HG03103 (cell line): Measurements from ENCODE around the gene SEL1L3.
A peak's percentile ranks its signal among the peaks of the same experiment; 100 is the strongest.
"Not testable (repeated sequence)": the region's sequence is repeated elsewhere in the genome, so short reads cannot be mapped to it uniquely, and the experiment has no call there.

Experiments
- ATAC-seq: cut with Tn5 transposase; IDR thresholded peaks from one replicate; pipeline ENCODE4 v1.9.1; 2021; ENCODE audit warnings: low read depth; ENCODE audit not compliant: unreplicated experiment

Gene SEL1L3

DNA sequence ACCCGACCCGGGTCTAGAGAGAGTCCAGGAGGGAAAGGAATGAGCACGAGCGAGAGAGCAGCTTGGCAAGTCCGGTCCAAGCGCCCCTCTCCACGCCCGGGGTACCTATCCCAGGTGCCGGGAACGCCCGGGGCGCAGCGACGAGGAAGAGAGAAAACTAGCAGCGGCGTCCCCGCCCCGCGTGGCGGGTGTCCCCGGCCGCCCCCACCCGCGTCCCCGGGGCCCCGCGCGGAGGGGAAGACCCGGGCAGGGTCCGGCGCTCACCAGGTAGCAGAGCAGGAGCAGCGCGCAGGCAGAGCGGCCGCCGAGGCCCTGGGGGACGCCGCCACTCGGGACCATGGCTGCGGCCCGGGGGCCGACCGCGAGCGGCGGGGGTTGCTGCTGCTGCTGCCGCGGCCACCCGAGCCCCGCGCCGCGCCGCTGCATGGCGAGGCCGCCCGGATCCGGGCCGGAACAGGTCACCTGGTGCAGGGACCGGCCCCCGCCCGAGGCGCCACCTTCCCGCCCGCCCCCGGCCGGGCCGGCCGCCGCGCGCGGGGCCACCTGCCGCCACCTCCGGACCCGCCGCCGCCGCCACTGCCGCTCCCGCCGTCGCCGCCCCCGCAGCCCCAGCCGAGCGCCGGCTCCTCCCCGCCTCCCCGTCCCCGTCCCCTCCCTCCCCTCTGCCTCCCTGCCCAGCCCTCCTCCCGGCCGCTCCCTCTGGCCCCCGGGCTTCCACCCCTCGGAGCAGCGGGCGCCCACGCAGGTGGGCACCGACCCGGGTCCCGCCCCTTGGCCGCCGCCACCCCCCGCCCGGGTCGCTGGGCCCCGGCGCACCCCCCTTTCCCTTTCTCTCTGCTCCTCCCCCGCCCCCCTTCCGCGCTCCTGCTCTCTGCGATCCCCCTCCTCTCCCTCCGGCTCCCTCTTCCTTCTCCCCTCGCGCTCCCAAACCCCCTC, at the start of gene SEL1L3:
Gene SEL1L3 (minus strand): TSS at position 578 of the 936 bp plus-strand sequence. CDS start 152 bp downstream, at position 426.
- no peak for ATAC-seq

DNA sequence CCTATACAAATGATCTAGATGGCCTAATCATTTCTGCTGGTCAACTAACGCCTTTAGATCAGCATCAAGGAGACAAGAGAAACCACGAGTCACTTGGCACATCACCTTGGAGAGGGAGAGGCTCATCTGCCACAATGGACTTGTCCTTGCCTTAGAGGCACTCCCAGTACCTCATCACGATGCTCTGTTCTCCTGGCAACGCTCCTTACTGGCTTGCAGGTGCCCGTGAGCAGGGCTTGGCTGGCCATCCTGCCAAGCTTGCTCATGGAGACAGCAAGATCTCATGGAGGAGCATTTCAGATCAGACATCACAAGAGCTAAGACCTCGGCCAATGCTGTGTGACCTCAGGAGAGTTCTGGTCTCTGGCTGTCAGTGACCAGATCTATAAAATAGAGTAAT, 48.6 kb upstream of the SEL1L3 start:
- ATAC-seq, result no peak

GRCh38 chr4:25908491-25908901, 45.7 kb upstream of the SEL1L3 start:
- no peak for ATAC-seq

- ATAC-seq, result not testable (repeated sequence)
Measured at GRCh38 chr4:25906113-25906512, 43.3 kb upstream of the SEL1L3 start.

DNA sequence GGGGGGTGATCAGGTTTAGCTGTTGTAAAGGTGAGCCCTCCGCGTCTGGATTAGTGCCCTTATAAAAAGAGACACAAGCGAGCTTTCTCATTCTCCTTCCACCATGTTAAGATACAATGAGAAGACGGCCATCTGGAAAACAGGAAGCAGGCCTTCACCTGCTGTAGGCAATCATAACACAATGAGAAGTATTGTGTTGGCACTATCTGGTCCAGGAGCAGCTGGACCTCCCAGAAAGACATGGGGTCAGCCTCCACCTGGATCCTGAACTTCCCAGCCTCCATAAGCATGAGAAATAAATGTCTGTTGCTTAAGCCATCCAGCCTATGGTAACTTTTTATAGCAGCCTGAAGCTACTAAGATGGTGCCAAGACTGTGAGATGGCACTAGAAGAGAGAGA, 42.6 kb upstream of the SEL1L3 start:
- ATAC-seq, result no peak

GRCh38 chr4:25904748-25905082, 41.9 kb upstream of the SEL1L3 start:
- peak; percentile 38 for ATAC-seq

DNA sequence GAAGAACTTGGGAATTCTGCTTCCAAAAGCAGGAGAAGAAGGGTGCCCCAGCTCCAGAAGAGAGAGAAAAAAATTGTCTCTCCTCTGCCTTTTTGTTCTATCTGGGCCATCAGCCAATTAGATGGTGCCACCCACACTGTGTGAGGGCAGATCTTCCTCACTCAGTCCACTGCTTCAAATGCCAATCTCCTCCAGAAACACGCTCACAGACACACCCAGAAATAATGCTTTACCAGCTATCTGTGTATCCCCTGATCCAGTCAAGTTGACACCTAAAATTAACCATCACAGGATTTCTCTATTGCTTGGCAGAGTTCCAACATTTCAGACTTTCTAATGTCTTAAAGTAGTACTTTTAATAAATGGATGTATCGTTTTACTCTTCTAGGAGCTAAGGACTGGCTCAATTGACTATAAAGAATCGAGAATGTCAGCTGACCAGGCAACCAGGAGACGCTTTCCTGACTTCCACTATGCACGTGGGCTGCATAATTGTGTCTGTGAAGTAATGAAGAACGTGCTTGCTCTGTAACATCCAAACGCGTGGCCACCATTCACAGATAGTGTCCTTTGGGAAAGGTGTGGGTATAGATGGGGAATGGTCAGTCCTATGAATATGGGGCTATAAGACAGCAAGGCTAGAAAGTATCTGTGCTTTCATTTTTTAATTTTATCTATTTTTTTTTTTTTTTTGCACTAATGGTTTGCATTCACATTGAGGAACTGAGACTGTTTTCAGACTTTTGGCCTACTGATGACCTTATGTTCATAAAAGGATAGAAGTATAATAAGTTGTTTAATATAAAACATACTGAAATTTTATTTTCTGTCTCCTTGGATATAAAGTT, 41.3 kb upstream of the SEL1L3 start:
- ATAC-seq, result peak; percentile 50

- ATAC-seq, result no peak
Measured at GRCh38 chr4:25901030-25901430, 38.2 kb upstream of the SEL1L3 start.

- ATAC-seq, result no peak
Measured at GRCh38 chr4:25900310-25900709, 37.5 kb upstream of the SEL1L3 start.

DNA sequence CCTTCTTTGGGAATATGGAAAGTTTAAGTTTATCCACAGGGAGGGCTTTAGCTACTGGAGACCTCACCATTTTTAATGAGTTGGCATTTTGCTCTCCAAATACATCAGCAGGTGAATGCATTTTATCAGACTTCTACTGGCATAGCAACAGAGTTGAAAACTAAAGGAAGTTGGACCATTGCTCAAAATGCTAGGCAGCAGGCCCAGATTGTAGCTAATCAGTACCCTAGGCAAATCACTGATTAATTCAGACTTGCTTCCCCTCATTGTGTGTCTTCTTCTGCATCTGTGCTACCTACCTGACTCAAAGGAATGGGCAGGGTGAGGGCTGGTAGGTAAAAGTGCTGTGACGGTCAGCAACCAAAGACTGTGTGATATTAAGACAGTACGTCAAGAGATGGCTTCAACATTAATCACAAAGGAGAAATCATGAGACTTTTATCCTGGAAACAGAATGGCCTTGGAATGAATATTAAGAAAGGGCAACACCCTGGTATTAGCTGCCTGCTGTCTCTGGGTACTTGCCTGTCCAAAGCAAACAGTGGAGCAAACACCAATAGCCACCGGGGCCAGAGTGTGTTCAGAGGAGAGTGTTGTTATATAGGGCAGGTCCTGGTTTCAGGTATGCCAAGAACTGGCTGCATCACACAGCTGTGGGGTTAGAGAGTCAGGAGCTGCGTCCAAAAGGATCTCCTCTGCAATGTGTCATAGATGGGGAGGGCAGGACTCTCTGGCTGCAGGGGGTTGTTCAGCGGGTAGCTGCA, 34.2 kb upstream of the SEL1L3 start:
- no peak for ATAC-seq

- no peak for ATAC-seq
Measured at GRCh38 chr4:25892796-25893195, 30.0 kb upstream of the SEL1L3 start.

- ATAC-seq, result no peak
Measured at GRCh38 chr4:25890571-25891485, 28.0 kb upstream of the SEL1L3 start.

DNA sequence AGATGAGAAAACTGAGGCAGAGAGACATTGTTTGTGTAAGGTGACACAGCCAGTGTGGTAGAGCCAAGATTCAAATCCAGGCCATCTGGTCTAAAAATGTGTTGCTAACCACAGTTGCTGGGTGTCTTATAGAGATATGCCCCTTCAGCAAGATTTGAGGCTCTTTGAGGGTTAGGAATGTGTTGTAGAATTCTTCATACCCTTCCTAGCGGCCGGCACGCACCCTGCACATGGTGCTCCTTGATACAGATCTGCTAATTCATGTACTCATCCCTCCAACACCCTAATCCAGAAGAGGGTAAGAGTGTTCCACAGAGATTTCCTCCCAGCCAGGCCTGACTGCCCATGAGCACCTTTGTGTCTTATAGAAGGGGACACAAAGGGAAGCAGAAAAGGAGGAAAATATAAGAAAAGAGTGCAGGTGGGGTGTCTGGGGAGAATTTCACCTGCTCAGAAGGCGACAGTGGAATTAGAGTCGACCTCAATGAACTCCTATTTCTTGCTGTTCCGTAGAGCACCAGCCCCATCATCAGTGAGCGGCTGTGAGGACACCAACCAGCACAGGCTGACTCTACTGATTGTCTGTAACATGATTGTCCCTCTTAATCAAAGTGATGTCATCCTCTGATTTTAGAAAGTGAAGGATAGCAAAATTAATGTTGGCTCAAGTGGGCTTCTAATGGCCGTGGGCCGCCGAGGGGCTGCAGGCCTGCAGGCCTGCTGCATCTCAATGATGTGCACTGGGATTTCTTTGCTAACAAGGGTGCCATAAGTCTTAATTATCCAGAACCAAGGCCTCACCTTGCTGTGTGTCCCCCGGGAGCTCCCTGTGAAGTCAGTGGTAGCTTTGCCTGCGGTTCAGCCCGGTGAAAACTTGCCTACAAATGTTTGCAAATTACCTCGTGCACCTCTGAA, 27.1 kb upstream of the SEL1L3 start:
- no peak for ATAC-seq

- no peak for ATAC-seq
Measured at GRCh38 chr4:25888781-25889180, 26.0 kb upstream of the SEL1L3 start.

GRCh38 chr4:25884031-25884782, 21.4 kb upstream of the SEL1L3 start:
- ATAC-seq, result peak; percentile 48

DNA sequence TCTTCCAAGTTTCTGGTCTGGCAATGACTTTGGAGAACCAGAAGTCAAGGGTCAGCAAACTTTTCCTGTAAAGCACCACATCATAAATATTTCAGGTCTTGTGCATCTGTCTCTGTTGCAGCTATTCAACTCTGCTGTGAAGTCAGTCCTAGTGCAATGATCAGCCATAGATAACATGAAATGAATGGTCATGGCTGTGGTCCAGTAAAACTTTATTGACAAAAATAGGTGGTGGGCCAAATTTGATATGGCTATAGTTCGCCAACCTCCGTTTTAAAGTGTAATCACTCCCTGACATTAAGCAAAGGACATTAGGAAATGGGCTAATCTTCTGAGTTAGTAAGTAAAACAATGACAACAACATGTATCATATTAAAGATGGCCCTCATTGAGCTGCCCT, 20.8 kb upstream of the SEL1L3 start:
- no peak for ATAC-seq

- ATAC-seq, result no peak
Measured at GRCh38 chr4:25882226-25882625, 19.4 kb upstream of the SEL1L3 start.

DNA sequence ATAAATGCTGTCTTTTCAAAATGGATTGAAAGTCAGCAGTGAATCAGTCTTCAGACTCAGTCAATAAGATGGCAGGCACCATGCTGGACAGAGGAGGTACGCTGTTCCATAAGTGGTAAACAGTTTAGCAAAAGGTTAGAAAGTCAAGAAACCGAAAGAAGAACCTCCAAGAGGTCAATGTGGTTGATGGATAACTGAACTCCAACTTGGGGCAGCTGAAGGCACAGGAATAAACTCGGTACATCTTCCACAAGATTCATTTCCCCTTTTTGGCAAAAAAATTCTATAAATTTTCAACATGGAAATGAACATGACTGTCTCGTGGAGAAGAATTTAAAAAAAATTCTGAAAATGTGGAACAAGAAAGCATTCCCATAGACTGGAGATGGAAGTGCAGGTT, 18.4 kb upstream of the SEL1L3 start:
- no peak for ATAC-seq
